GM12874 (cell line): ENCODE results near the gene GABRG3.

Experiments
- TF ChIP-seq, protein P1 (sequence below): IDR thresholded peaks from 2 replicates; pipeline ENCODE4 v1.5.1; 2011; ENCODE audit warnings: low read depth, mild to moderate bottlenecking, control low read depth, low read length, moderate library complexity; ENCODE audit not compliant: insufficient read depth

GABRG3 gene

DNA sequence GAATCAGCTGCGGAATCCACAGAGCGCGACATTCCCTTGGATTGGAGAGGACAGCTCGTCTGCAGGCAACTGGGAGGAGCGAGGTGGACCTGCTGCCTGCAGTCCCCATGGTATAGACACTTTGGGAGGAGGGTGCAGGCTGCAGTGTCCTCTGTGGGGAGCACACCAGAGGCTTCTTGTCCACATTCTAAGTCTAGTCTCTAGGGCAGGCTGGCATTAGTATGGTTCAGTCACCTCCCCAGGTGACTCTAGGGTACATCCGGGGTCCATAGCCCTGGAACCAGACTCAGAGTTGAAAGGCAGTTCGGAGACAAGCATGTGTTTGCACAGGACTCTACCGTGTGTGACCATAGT lies 118.2 kb downstream of the GABRG3 start:
- TF ChIP-seq, protein P1, sequence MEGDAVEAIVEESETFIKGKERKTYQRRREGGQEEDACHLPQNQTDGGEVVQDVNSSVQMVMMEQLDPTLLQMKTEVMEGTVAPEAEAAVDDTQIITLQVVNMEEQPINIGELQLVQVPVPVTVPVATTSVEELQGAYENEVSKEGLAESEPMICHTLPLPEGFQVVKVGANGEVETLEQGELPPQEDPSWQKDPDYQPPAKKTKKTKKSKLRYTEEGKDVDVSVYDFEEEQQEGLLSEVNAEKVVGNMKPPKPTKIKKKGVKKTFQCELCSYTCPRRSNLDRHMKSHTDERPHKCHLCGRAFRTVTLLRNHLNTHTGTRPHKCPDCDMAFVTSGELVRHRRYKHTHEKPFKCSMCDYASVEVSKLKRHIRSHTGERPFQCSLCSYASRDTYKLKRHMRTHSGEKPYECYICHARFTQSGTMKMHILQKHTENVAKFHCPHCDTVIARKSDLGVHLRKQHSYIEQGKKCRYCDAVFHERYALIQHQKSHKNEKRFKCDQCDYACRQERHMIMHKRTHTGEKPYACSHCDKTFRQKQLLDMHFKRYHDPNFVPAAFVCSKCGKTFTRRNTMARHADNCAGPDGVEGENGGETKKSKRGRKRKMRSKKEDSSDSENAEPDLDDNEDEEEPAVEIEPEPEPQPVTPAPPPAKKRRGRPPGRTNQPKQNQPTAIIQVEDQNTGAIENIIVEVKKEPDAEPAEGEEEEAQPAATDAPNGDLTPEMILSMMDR: no peak

DNA sequence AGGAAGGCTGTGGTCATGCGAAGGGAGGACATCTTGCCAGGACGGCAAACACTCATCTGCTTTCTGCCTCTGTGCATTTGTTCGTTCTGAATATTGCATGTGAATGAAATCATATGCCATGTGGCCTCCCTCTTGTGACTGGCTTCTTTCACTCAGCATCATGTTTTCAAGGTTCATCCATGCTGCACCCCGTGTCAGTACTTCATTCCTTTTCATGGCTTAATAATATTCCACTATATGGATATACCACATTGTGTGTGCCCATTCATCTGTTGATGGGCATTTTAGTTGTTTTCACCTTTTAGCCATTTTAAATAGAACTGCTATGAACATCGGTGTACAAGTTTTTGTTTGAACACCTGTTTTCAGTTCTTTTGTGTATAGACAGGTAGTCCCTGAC lies 118.7 kb downstream of the GABRG3 start:
- TF ChIP-seq, protein P1: no peak

DNA sequence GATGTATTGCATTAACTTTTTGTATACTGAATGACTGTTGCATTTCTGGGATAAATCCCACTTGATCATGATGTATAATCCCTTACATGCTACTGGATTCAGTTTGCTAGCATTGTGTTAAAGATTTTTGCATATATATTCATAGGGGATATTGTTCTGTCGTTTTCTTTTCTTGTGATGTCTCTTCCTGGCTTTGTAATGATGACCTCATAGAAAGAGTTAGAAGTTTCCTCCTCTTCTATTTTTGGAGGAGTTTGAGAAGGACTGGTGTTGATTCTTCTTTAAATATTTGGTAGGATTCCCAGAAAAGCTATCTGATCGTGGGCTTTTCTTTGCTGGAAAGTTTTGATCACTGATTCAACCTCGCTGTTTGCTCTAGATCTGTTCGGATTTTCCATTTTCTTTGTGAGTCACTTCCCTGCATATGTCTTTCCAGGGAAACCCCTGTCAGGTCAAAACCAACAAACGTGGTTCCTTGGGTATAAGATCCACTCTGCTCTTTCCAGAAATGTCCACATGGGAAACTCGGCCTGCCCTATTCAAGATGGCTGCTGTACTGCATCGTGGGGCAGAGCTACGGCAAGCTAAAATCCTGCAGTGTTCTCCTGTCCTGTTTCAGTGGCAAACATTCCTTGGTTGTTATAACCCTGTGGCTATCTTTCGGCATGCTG lies 120.4 kb downstream of the GABRG3 start:
- TF ChIP-seq, protein P1: no peak

DNA sequence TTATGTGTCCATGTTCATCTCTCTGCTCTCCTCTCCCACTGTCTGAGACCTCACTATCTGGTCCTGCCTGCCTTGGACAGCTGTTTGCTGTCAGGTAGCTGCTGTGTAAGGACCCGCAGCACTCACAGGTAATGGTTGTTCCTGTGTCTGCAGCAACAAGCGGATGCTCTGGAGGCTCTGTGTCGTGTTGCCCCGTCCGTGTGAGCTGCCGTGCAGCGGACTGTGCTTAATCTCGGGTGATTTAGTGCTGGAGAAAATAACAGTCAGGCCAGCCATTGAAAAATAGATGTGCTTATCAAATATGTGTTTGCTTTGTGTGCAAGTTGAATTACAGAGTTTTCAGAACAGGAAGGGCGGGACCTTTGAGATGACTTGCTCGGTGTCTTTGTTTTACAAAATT lies 121.4 kb downstream of the GABRG3 start:
- TF ChIP-seq, protein P1: no peak

DNA sequence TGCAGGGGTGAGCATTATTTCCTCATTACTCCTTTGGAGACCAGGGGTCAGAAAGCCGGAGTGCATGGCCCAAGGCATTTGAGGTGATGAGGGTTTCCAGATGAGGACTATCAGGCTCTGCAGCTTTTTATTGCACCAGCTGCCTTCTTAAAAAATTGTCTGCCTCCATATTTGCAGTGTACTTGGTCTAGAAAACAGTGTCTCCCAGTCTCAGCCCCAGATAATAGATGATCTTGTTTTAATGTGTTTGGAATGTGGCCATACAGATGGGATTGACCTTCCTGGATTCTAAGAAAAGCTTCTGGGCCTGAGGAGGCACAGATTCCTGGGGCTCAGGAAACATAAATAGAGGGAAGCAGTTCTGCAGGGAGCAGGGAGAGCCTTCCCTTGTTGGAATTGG lies 123.3 kb downstream of the GABRG3 start:
- TF ChIP-seq, protein P1: no peak

DNA sequence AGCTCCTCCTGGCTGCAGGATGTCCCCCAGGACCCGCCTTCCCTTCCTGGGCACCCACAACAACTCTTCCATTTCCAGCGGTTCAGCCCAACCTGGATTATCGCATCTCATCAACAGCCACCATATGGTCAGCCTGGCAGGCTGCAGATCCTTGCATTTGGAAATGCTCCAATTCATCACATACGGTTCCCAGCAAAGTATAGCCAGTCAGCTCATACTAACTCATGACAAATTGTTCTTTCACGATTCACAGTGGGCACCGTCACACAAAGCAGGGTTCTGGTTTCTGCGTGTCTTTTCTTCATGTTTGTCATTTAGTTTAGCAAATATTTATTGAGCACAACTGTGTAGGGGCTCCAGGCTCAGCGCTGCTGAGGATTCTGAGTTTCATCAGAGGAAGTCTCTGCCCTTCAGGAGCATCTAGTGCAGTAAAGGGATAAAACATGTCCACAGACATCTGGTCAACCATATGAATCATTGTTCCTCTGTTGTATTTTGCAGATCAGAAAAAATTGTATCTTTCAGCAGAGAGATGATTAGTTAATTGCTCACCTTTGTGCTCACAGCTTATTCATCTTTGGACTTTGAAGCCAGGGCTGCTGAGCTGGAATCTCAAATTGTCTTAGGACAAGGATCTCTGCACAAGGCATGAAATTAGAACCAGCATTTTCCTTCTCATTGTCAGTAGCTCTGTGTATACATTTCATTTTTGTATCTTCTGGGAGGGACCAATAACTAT lies 125.1 kb downstream of the GABRG3 start:
- TF ChIP-seq, protein P1: no peak

DNA sequence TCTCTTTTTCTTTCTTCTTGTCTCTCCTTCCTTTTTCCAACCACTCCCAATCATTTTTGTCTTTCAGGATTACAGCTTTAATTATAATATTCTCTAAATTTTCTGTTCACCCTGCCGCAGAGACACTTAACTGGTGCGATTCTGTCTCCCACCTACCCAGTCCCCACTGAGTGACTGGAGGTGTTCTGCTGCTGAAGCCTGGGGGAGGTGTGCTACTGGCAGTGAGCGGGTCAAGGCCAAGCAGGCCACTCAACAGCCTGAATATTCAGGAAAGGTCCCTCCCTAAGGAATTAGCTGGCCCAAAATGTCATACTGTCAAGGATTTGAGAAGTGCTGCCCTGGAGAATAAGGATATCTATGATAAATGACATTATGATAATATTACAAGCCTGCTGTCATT lies 126.5 kb downstream of the GABRG3 start:
- TF ChIP-seq, protein P1: no peak
